ENCODE results near the gene JPH3. TPM values are rescaled to one million over a fixed set of nuclear protein-coding genes. Genes with fewer than 3 reads are reported as not detected.

The JPH3 gene
- polyA plus RNA-seq, 3 donors, result not detected

- H3K4me3 ChIP-seq (replicated peaks in 1 of 3; ENCODE audit: low read depth in 2 of 3, low read length in 3 of 3), result no peak overlapping the region
- no peaks in the 10 kb centered on the region for H3K27me3 ChIP-seq (ENCODE audit: control insufficient read depth in 2 of 2, insufficient read depth in 2 of 2, low read length in 2 of 2)
- 85% methylated on average over 15 of the region's 16 CpGs for WGBS (ENCODE audit: insufficient coverage)
These were observed 64.6 kb downstream of the JPH3 start for GRCh38 chr16:87666919-87667318.

GRCh38 chr16:87667443-87667842, 65.1 kb downstream of the JPH3 start:
- H4K20me1 ChIP-seq (ENCODE audit: insufficient read depth, low read length), result no peaks in the 10 kb centered on the region
- WGBS (ENCODE audit: insufficient coverage), result 92% methylated on average over 7 of the region's 7 CpGs
- no peak overlapping the region for H3K4me3 Mint-ChIP-seq

More at GRCh38 chr16:87666919-87667318, 64.6 kb downstream of the JPH3 start:
- no peak for DNase-seq
- Histone ChIP-seq H3K4me1 (ENCODE audit: control insufficient read depth in 1 of 2, insufficient read depth in 2 of 2, low read length in 2 of 2) (no peaks in the 10 kb centered on the region), H3K27ac (ENCODE audit: low read depth in 1 of 2, low read length in 2 of 2) (no peak overlapping the region), H3K36me3 (replicated peaks in 1 of 2; ENCODE audit: control insufficient read depth in 1 of 2, insufficient read depth in 2 of 2, low read length in 2 of 2) (no peaks in the 10 kb centered on the region), H3K79me2 (ENCODE audit: insufficient read depth, low read length) (no peaks in the 10 kb centered on the region), H4K20me1 (ENCODE audit: insufficient read depth, low read length) (no peaks in the 10 kb centered on the region), H3K9me3 (replicated peaks in 1 of 2; ENCODE audit: control insufficient read depth in 1 of 2, insufficient read depth in 1 of 2, low read length in 2 of 2) (no peaks in the 10 kb centered on the region), H3K9ac (ENCODE audit: insufficient read depth, low read length, poor library complexity, severe bottlenecking) (no peak overlapping the region), H3K4me2 (replicated peaks; ENCODE audit: extremely low read depth, low read length, poor library complexity, severe bottlenecking) (no peak overlapping the region), H2AFZ (ENCODE audit: insufficient read depth, low read depth, low read length, poor library complexity, severe bottlenecking) (no peak overlapping the region)
- intact Hi-C loops (cut with micrococcal nuclease), result no loop called here
- no peaks in the 10 kb centered on the region for H3K36me3 Mint-ChIP-seq
- peaks cover 1% of the 10 kb centered on the region for H3K4me1 Mint-ChIP-seq
- H3K27ac Mint-ChIP-seq, result no peak overlapping the region
- H3K9me3 Mint-ChIP-seq, result no peaks in the 10 kb centered on the region
- TF ChIP-seq, protein P1, sequence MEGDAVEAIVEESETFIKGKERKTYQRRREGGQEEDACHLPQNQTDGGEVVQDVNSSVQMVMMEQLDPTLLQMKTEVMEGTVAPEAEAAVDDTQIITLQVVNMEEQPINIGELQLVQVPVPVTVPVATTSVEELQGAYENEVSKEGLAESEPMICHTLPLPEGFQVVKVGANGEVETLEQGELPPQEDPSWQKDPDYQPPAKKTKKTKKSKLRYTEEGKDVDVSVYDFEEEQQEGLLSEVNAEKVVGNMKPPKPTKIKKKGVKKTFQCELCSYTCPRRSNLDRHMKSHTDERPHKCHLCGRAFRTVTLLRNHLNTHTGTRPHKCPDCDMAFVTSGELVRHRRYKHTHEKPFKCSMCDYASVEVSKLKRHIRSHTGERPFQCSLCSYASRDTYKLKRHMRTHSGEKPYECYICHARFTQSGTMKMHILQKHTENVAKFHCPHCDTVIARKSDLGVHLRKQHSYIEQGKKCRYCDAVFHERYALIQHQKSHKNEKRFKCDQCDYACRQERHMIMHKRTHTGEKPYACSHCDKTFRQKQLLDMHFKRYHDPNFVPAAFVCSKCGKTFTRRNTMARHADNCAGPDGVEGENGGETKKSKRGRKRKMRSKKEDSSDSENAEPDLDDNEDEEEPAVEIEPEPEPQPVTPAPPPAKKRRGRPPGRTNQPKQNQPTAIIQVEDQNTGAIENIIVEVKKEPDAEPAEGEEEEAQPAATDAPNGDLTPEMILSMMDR (IDR thresholded peaks at IDR 0.05), result no peak
- H3K27me3 Mint-ChIP-seq (ENCODE audit: low read depth in 3 of 3), result peaks cover 3 to 5% (median 4%) of the 10 kb centered on the region in 3 donors
- H3K4me3 Mint-ChIP-seq, result no peak overlapping the region

More at GRCh38 chr16:87667443-87667842, 65.1 kb downstream of the JPH3 start:
- Histone ChIP-seq H3K36me3 (replicated peaks in 1 of 2; ENCODE audit: control insufficient read depth in 1 of 2, insufficient read depth in 2 of 2, low read length in 2 of 2) (no peaks in the 10 kb centered on the region), H3K27ac (ENCODE audit: low read depth in 1 of 2, low read length in 2 of 2) (no peak overlapping the region), H3K4me2 (replicated peaks; ENCODE audit: extremely low read depth, low read length, poor library complexity, severe bottlenecking) (no peak overlapping the region), H3K4me1 (ENCODE audit: control insufficient read depth in 1 of 2, insufficient read depth in 2 of 2, low read length in 2 of 2) (no peaks in the 10 kb centered on the region), H3K9me3 (replicated peaks in 1 of 2; ENCODE audit: control insufficient read depth in 1 of 2, insufficient read depth in 1 of 2, low read length in 2 of 2) (no peaks in the 10 kb centered on the region), H3K4me3 (replicated peaks in 1 of 3; ENCODE audit: low read depth in 2 of 3, low read length in 3 of 3) (no peak overlapping the region), H3K79me2 (ENCODE audit: insufficient read depth, low read length) (no peaks in the 10 kb centered on the region), H3K9ac (ENCODE audit: insufficient read depth, low read length, poor library complexity, severe bottlenecking) (no peak overlapping the region), H3K27me3 (ENCODE audit: control insufficient read depth in 2 of 2, insufficient read depth in 2 of 2, low read length in 2 of 2) (no peaks in the 10 kb centered on the region), H2AFZ (ENCODE audit: insufficient read depth, low read depth, low read length, poor library complexity, severe bottlenecking) (no peak overlapping the region)
- TF ChIP-seq, protein P1 (IDR thresholded peaks at IDR 0.05), result no peak
- intact Hi-C loops (cut with micrococcal nuclease), result no loop called here
- Mint-ChIP-seq H3K36me3 (no peaks in the 10 kb centered on the region), H3K9me3 (no peaks in the 10 kb centered on the region), H3K27me3 (ENCODE audit: low read depth in 3 of 3) (peaks cover 3 to 4% (median 3%) of the 10 kb centered on the region in 3 donors), H3K4me1 (no peaks in the 10 kb centered on the region), H3K27ac (no peak overlapping the region)
- DNase-seq, result no peak
